Right lobe of liver (tissue), 6 donors: ENCODE data around the gene NCBP1. TPM values are rescaled to one million over a fixed set of nuclear protein-coding genes. Genes with fewer than 3 reads are reported as not detected.
"Not testable (repeated sequence)": the region's sequence is repeated elsewhere in the genome, so short reads cannot be mapped to it uniquely, and the experiment has no call there.

ENCODE experiments used
- ATAC-seq, 4 donors: fragments of 200-7000 bp; cut with Tn5 transposase; one replicate each; pipeline ENCODE4 v1.9.1; 2020; ENCODE audit warnings: mild to moderate bottlenecking in 4 of 4, moderate library complexity in 4 of 4
- DNase-seq, 3 donors: peaks; one replicate each; pipeline ENCODE4 v3.0.0-alpha.2; 2020
- H3K27ac ChIP-seq, 3 donors: fragments of 200-600 bp; one replicate each; pipeline ENCODE4 v1.8.0; 2022
- H3K27me3 ChIP-seq, 2 donors: fragments of 200-600 bp; one replicate each; pipeline ENCODE4 v1.8.0; 2022
- H3K36me3 ChIP-seq, 4 donors: fragments of 200-600 bp; sonication (generic) in 1 of 4; one replicate each; pipeline versions ENCODE4 v1.5.1 to v1.8.0; 2017 to 2022; ENCODE audit warnings: control low read depth in 1 of 4
- H3K4me1 ChIP-seq, 4 donors: fragments of 200-600 bp; sonication (generic) in 1 of 4; one replicate each; pipeline versions ENCODE4 v1.5.1 to v1.8.0; 2017 to 2022; ENCODE audit warnings: control low read depth in 1 of 4
- H3K4me3 ChIP-seq, 3 donors: fragments of 200-600 bp; one replicate each; pipeline ENCODE4 v1.8.0; 2022
- H3K9me3 ChIP-seq, 4 donors: fragments of 200-600 bp; sonication (generic) in 1 of 4; one replicate each; pipeline versions ENCODE4 v1.5.1 to v1.8.0; 2017 to 2022; ENCODE audit warnings: control low read depth in 1 of 4
- POLR2A ChIP-seq: fragments of 450-650 bp; IDR thresholded peaks from one replicate; pipeline ENCODE4 v1.6.1; 2017; ENCODE audit warnings: antibody characterized with exemption, mild to moderate bottlenecking
- WGBS: methylation state at CpG from one replicate; pipeline ENCODE4 v1.1.6; 2018; ENCODE audit warnings: low coverage, low lambda C conversion rate; ENCODE audit not compliant: insufficient coverage; ENCODE audit errors: missing lambda C conversion rate; 5-methylcytosine and 5-hydroxymethylcytosine counted together
- intact Hi-C, 2 donors: fragments of 100-400 bp; cut with DNase I; formaldehyde crosslinking; loops; one replicate each; pipeline versions ENCODE4 v1.11.2 to v1.14.1; 2022
- total RNA-seq, 6 experiments: library from RNA; depleted of rRNA in 2 of 6; stranded (reverse); fragments of >200 nt in 2 of 6; fragmentation: NEBNext Ultra II Directional in 3 of 6; extraction: Animal tissue kit (Norgen Biotek cat#: 25700) in 3 of 6; gene quantifications; one replicate each; pipeline versions ENCODE4 v1.1.0 to v1.2.4, GENCODE V29; 2016 to 2023
- TF ChIP-seq, protein P1 (sequence below), 4 donors: fragments of 200-600 bp in 3 of 4; fragments of 450-650 bp in 1 of 4; IDR thresholded peaks; one replicate each; pipeline versions ENCODE4 v1.5.1 to v1.8.0; 2016 to 2022; ENCODE audit warnings: antibody characterized with exemption in 4 of 4, mild to moderate bottlenecking in 2 of 4
- donor health status: DM: no; HTN: yes; CAD: no.
- donor health status: DM: no; HTN: no; CAD: no.
- donor health status: DM: no; HTN: no; CAD: no.
- donor health status: DM: no; HTN: yes; CAD: no.
- donor health status: DM: no; HTN: yes; CAD: no.

NCBP1 gene
- total RNA-seq, 6 experiments from 2014 or later, result 10.9 to 15.3 (median 12.5) TPM

DNA sequence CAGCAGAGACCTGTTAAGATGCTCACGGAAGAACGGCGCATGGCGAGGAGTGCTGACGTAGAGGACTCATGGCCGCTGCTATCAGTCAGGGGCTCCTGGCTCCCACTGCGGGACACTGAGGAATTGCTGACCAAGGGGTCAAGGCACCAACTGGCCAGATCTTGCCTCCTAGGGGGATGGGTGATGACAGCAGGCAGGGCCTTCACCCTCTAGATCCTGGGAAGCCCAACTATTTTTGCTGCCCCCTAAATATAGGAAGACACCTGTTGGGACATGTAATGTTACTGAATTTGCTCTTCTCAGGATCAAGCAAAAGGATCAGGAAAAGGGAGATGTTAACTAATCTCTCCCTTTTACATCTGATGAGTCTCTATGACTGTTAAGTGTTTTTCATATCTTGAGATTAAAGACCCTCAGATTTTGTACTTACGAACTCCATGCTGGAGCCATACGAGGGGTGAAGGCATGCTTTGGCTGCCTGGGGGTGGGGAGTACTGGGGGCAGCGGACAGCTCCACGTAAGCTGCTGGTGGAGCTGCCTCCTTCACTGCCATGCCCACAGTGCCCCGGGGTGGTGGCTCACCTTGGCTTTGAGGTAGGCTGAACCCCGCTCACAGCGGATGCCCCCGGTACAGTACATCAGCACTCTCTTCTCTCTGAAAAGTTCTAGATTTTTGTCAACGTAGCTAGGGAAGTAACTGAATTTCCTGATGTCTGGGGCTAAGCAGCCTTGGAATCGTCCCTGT is 28.5 kb upstream of the NCBP1 start:
- WGBS, result 97% methylated on average over 7 of the region's 17 CpGs
- Histone ChIP-seq H3K4me3 (no peak overlapping the region), H3K9me3 (no peaks in the 10 kb centered on the region), H3K27me3 (no peaks in the 10 kb centered on the region), H3K4me1 (no peaks in the 10 kb centered on the region), H3K27ac (no peak overlapping the region), H3K36me3 (peaks cover 0 to 54% (median 19%) of the 10 kb centered on the region in 4 donors)
- DNase-seq (no peak), ATAC-seq (no peak)
- TF ChIP-seq, protein P1, sequence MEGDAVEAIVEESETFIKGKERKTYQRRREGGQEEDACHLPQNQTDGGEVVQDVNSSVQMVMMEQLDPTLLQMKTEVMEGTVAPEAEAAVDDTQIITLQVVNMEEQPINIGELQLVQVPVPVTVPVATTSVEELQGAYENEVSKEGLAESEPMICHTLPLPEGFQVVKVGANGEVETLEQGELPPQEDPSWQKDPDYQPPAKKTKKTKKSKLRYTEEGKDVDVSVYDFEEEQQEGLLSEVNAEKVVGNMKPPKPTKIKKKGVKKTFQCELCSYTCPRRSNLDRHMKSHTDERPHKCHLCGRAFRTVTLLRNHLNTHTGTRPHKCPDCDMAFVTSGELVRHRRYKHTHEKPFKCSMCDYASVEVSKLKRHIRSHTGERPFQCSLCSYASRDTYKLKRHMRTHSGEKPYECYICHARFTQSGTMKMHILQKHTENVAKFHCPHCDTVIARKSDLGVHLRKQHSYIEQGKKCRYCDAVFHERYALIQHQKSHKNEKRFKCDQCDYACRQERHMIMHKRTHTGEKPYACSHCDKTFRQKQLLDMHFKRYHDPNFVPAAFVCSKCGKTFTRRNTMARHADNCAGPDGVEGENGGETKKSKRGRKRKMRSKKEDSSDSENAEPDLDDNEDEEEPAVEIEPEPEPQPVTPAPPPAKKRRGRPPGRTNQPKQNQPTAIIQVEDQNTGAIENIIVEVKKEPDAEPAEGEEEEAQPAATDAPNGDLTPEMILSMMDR (IDR thresholded peaks at IDR 0.05), result no peak
- TF ChIP-seq POLR2A, result no peak
- intact Hi-C loops, result loop anchor here (5.0 to 10.0 kb wide), 2 partner anchors 138 to 140 kb away; no protein-coding TSS in a partner anchor

DNA sequence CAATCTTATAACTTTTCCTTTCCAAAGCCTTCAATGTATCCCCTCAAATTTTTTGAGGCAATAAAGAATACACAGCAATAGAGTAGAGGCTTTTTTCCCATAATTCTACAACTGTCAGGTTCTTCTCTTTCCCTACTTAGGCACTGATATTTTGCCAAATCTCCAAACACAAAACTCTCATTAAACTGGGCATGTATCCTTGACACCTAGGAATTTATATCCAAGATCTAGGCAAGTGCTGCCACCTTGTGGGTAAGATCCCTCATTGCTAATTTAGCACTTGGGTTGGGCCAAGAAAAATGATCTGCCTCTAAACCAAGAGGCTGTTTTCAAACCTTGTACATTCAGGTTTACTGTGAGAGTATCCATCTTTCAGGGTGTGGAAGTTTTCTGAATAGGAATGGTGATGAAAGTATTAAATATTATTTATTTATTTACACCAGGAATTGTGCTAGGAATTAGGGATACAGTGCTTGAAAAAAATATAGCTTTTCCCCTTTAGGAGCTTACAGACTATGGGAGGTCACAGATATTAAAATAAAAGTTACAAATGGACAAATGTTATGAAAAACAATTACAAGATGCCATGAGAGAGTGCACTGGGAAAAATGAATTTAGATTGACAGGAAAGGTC is 18.1 kb upstream of the NCBP1 start:
- Histone ChIP-seq H3K27me3 (no peaks in the 10 kb centered on the region), H3K9me3 (no peaks in the 10 kb centered on the region), H3K27ac (no peak overlapping the region), H3K4me3 (no peak overlapping the region), H3K4me1 (no peaks in the 10 kb centered on the region), H3K36me3 (peaks cover 0 to 13% (median 4%) of the 10 kb centered on the region in 4 donors)
- intact Hi-C loops, result no loop called here
- ATAC-seq (peak; percentile 83 to 92 (median 89)), DNase-seq (peak in 1 of 3 donors; percentile 71)
- TF ChIP-seq, protein P1 (IDR thresholded peaks at IDR 0.05), result peak; percentile 85 to 88 (median 86)
- TF ChIP-seq POLR2A, result no peak

DNA sequence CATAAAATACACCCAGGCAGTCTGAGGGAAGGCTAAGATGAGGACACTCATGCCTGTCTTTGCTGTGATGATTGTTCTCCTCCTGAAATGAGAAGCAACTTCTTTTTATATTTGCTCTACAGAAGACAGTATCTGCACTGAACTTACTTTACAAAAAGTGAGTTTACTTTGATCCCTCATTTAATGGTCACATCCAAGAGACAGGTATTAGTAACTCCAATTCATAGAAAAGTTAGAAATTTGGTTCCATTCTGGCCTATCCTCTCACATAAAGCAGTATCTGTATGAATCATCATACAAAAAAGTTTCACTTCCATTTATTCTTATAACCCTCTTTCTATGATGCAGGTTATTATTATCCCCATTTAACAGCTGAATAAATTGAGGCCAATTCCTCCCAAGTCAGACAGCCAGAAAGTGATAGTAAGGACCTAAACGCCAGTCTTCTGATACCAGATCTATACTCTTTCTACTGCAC is 15.6 kb upstream of the NCBP1 start:
- Histone ChIP-seq H3K27me3 (no peaks in the 10 kb centered on the region), H3K4me1 (no peaks in the 10 kb centered on the region), H3K4me3 (no peak overlapping the region), H3K27ac (no peak overlapping the region), H3K36me3 (peaks cover 0 to 5% (median 2%) of the 10 kb centered on the region in 4 donors), H3K9me3 (no peaks in the 10 kb centered on the region)
- DNase-seq (no peak), ATAC-seq (no peak)
- TF ChIP-seq, protein P1 (IDR thresholded peaks at IDR 0.05), result no peak
- no peak for TF ChIP-seq POLR2A
- WGBS, result 88% methylated on average over 1 of the region's 1 CpG
- intact Hi-C loops, result no loop called here

DNA sequence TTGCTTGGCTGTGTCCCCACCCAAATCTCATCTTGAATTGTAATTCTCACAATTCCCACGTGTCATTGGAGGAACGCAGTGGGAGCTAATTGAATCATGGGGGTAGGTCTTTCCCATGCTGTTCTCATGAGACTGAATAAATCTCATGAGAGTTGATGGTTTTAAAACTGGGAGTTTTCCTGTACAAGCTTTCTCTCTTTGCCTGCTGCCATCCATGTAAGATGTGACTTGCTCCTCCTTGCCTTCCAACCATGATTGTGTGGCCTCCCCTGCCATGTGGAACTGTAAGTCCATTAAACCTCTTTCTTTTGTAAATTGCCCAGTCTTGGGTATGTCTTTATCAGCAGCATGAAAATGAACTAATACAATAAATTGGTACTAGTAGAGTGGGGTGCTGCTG is 13.6 kb upstream of the NCBP1 start:
- H3K36me3 ChIP-seq, H3K27me3 ChIP-seq, H3K4me1 ChIP-seq, H3K4me3 ChIP-seq, H3K27ac ChIP-seq, intact Hi-C loops, H3K9me3 ChIP-seq, DNase-seq, ATAC-seq: not testable (repeated sequence)
- 100% methylated on average over 2 of the region's 2 CpGs for WGBS

DNA sequence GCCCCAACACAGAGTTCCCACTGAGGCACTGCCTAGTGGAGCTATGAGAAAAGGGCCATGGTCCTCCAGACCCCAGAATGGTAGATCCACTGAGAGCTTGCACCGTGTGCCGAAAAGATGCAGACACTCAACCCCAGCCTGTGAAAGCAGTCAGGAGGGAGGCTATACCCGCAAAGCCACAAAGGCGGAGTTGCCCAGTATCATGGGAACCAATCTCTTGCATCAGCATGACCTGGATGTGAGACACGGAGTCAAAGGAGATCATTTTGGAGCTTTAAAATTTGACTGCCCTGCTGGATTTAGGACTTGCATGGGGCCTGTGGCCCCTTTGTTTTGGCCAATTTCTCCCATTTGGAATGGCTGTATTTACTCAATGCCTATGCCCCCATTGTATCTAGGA is 11.1 kb upstream of the NCBP1 start:
- ATAC-seq, H3K27ac ChIP-seq, H3K4me3 ChIP-seq, DNase-seq, H3K9me3 ChIP-seq, H3K4me1 ChIP-seq, intact Hi-C loops, H3K27me3 ChIP-seq: not testable (repeated sequence)
- H3K36me3 ChIP-seq, result peaks cover 0 to 11% (median 2%) of the 10 kb centered on the region in 4 donors
- WGBS, result 81% methylated on average over 3 of the region's 5 CpGs
